ENCODE measurements around the gene HSFX4. TPM values are rescaled to one million over a fixed set of nuclear protein-coding genes. Genes with fewer than 3 reads are reported as not detected.

HSFX4 gene
- total and polyA plus RNA-seq, 2 donors (not counting 3 experiments of a cell fraction or from before 2014, with no cell fraction given): not detected

DNA sequence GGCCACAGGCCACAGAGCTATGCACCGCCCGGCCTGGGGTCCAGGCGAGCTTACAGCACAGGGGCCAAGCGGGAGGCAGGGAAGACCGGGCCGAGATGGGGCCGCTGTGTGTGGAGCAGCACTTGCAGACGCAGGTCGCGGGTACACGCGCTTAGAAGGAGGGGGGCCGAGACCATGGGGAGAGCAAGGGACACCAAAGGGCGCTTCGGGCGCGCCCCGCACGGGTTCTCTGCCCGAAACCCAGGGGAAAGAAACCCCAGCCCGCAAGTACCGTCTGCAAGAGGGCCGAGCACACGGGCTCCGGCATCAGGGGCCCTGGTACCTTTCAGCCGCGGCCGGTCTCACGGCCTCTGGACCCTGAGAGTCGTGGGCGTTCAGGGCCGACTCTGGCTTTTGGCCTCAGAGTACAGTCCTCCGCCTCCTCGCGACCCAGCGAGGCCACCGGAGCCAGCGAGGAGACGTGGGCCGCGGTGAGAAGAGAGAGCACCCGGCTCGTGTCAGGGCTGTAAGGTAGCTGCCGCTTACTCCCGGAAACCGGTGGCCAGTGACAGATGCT lies 8.6 kb downstream of the HSFX4 start:
- Histone ChIP-seq H3K79me2 (ENCODE audit: control insufficient read depth, insufficient read depth, low read length) (peaks cover 7% of the 10 kb centered on the region), H3K4me1 (ENCODE audit: control insufficient read depth, extremely low read depth, insufficient read depth, low read length) (peaks cover 2% of the 10 kb centered on the region), H3K4me2 (ENCODE audit: insufficient read depth, low read length) (peak overlapping the region; percentile 50), H4K20me1 (replicated peaks; ENCODE audit: control insufficient read depth, extremely low read depth, insufficient read depth, low read length) (no peaks in the 10 kb centered on the region), H3K9me1 (replicated peaks; ENCODE audit: control insufficient read depth, extremely low read depth, insufficient read depth, low read length) (no peaks in the 10 kb centered on the region), H3K36me3 (ENCODE audit: control insufficient read depth in 2 of 2, extremely low read depth in 1 of 2, insufficient read depth in 2 of 2, low read length in 2 of 2) (no peaks in the 10 kb centered on the region), H3K27ac (ENCODE audit: insufficient read depth, low read depth, low read length) (peak overlapping the region; percentile 36), H3K4me3 (replicated peaks in 1 of 3; ENCODE audit: insufficient read depth in 1 of 3, low read depth in 1 of 3, low read length in 3 of 3) (peak overlapping the region; percentile 7 to 71 (median 29)), H2AFZ (ENCODE audit: low read depth, low read length) (no peak overlapping the region), H3K9me3 (replicated peaks; ENCODE audit: control insufficient read depth, insufficient read depth, low read length) (no peaks in the 10 kb centered on the region), H3K27me3 (ENCODE audit: control insufficient read depth in 2 of 2, insufficient read depth in 2 of 2, low read length in 2 of 2) (no peaks in the 10 kb centered on the region), H3K9ac (replicated peaks; ENCODE audit: extremely low read depth, insufficient read depth, low read length) (peak overlapping the region; percentile 54)
- POLR2A ChIA-PET: interaction anchor here (1.6 kb wide), 1 partner anchor 398 kb away, joined by 16 read pairs; the partner anchor contains the start of gene EOLA1
- TSS peak; percentile 55 for BruUV-seq (replicated peaks)
- DNase-seq (ENCODE audit: low read depth, low spot score) (no peak), FAIRE-seq (no peak)
- dilution Hi-C loops (cut with MboI; ENCODE audit: extremely low pct_ligation_motif_present, low sequenced_read_pairs): no loop called here
- TF ChIP-seq POLR2A (IDR thresholded peaks at IDR 0.05; ENCODE audit: low read depth, low read length) (no peak), JUN (IDR thresholded peaks at IDR 0.05; ENCODE audit: borderline replicate concordance, insufficient read depth, insufficient read length, low read depth) (no peak), MYC (IDR thresholded peaks at IDR 0.05; ENCODE audit: low read depth, low read length) (no peak), FOS (IDR thresholded peaks at IDR 0.05; ENCODE audit: borderline replicate concordance, insufficient read depth, low read length) (no peak), EZH2 (IDR thresholded peaks at IDR 0.05; ENCODE audit: borderline replicate concordance, low read depth, low read length, severe bottlenecking) (no peak), GATA2 (IDR thresholded peaks at IDR 0.05; ENCODE audit: insufficient read depth, insufficient read length, low read depth, low read length) (no peak), POLR2AphosphoS5 (IDR thresholded peaks at IDR 0.05; ENCODE audit: insufficient read depth, low read depth, low read length) (no peak)
- TF ChIP-seq, protein P1, sequence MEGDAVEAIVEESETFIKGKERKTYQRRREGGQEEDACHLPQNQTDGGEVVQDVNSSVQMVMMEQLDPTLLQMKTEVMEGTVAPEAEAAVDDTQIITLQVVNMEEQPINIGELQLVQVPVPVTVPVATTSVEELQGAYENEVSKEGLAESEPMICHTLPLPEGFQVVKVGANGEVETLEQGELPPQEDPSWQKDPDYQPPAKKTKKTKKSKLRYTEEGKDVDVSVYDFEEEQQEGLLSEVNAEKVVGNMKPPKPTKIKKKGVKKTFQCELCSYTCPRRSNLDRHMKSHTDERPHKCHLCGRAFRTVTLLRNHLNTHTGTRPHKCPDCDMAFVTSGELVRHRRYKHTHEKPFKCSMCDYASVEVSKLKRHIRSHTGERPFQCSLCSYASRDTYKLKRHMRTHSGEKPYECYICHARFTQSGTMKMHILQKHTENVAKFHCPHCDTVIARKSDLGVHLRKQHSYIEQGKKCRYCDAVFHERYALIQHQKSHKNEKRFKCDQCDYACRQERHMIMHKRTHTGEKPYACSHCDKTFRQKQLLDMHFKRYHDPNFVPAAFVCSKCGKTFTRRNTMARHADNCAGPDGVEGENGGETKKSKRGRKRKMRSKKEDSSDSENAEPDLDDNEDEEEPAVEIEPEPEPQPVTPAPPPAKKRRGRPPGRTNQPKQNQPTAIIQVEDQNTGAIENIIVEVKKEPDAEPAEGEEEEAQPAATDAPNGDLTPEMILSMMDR (IDR thresholded peaks at IDR 0.05; ENCODE audit: extremely low read depth in 1 of 2, insufficient read depth in 1 of 2, low read depth in 1 of 2, low read length in 2 of 2): no peak
- TF ChIP-seq, protein P2, sequence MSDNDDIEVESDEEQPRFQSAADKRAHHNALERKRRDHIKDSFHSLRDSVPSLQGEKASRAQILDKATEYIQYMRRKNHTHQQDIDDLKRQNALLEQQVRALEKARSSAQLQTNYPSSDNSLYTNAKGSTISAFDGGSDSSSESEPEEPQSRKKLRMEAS (IDR thresholded peaks at IDR 0.05; ENCODE audit: insufficient read depth, insufficient read length): no peak
- intact Hi-C loops (cut with micrococcal nuclease): loop anchor here (10.0 kb wide), 1 partner anchor 433 kb away; the partner anchor contains the start of gene IDS
- CTCF ChIA-PET: interaction anchor here (0.6 to 3.3 kb wide), 8 partner anchors 12 to 1056 kb away, joined by 3 to 24 read pairs (median 4); partner anchors contain the start of genes EOLA1 and MAMLD1

Data from endothelial cell of umbilical vein (primary cell).